ENCODE measurements around the gene HSD17B8.

The HSD17B8 gene

GRCh38 chr6:33166363-33166762 is 38.1 kb upstream of the HSD17B8 start:
- no peak for TF ChIP-seq REST (IDR thresholded peaks at IDR 0.05; ENCODE audit: insufficient read depth in 1 of 2, low read depth in 2 of 2, low read length in 2 of 2)
- no peak for TF ChIP-seq FOXP2 (optimal IDR thresholded peaks at IDR 0.05; ENCODE audit: borderline replicate concordance, extremely low read depth, extremely low read length, insufficient read depth)
- TF ChIP-seq POLR2AphosphoS5 (IDR thresholded peaks at IDR 0.05; ENCODE audit: low read depth, low read length) = no peak
- TF ChIP-seq TAF1 (IDR thresholded peaks at IDR 0.05; ENCODE audit: borderline replicate concordance, insufficient read depth, low read length) = no peak
- no peak for TF ChIP-seq SIN3A (IDR thresholded peaks at IDR 0.05; ENCODE audit: borderline replicate concordance, insufficient read depth, low read length)

- TF ChIP-seq TAF1 (IDR thresholded peaks at IDR 0.05; ENCODE audit: borderline replicate concordance, insufficient read depth, low read length) (no peak), REST (IDR thresholded peaks at IDR 0.05; ENCODE audit: insufficient read depth in 1 of 2, low read depth in 2 of 2, low read length in 2 of 2) (no peak), SIN3A (IDR thresholded peaks at IDR 0.05; ENCODE audit: borderline replicate concordance, insufficient read depth, low read length) (no peak), POLR2AphosphoS5 (IDR thresholded peaks at IDR 0.05; ENCODE audit: low read depth, low read length) (no peak), FOXP2 (optimal IDR thresholded peaks at IDR 0.05; ENCODE audit: borderline replicate concordance, extremely low read depth, extremely low read length, insufficient read depth) (no peak)
Measured at GRCh38 chr6:33166811-33167210, 37.6 kb upstream of the HSD17B8 start.

- no peak for TF ChIP-seq REST (IDR thresholded peaks at IDR 0.05; ENCODE audit: insufficient read depth in 1 of 2, low read depth in 2 of 2, low read length in 2 of 2)
Measured at GRCh38 chr6:33167374-33168283, 36.8 kb upstream of the HSD17B8 start.

- no peak for TF ChIP-seq FOXP2 (optimal IDR thresholded peaks at IDR 0.05; ENCODE audit: borderline replicate concordance, extremely low read depth, extremely low read length, insufficient read depth)
- TF ChIP-seq POLR2AphosphoS5 (IDR thresholded peaks at IDR 0.05; ENCODE audit: low read depth, low read length) = no peak
- no peak for TF ChIP-seq TAF1 (IDR thresholded peaks at IDR 0.05; ENCODE audit: borderline replicate concordance, insufficient read depth, low read length)
- TF ChIP-seq REST (IDR thresholded peaks at IDR 0.05; ENCODE audit: insufficient read depth in 1 of 2, low read depth in 2 of 2, low read length in 2 of 2) = no peak
- no peak for TF ChIP-seq SIN3A (IDR thresholded peaks at IDR 0.05; ENCODE audit: borderline replicate concordance, insufficient read depth, low read length)
Measured at GRCh38 chr6:33168284-33168601, 36.2 kb upstream of the HSD17B8 start.

GRCh38 chr6:33168639-33169038 is 35.8 kb upstream of the HSD17B8 start:
- TF ChIP-seq REST (IDR thresholded peaks at IDR 0.05; ENCODE audit: insufficient read depth in 1 of 2, low read depth in 2 of 2, low read length in 2 of 2) = no peak
- no peak for TF ChIP-seq POLR2AphosphoS5 (IDR thresholded peaks at IDR 0.05; ENCODE audit: low read depth, low read length)
- no peak for TF ChIP-seq SIN3A (IDR thresholded peaks at IDR 0.05; ENCODE audit: borderline replicate concordance, insufficient read depth, low read length)
- no peak for TF ChIP-seq FOXP2 (optimal IDR thresholded peaks at IDR 0.05; ENCODE audit: borderline replicate concordance, extremely low read depth, extremely low read length, insufficient read depth)
- no peak for TF ChIP-seq TAF1 (IDR thresholded peaks at IDR 0.05; ENCODE audit: borderline replicate concordance, insufficient read depth, low read length)
